Ureter (tissue), 1 donor: Measurements from ENCODE around the gene GRK7. TPM values are rescaled to one million over a fixed set of nuclear protein-coding genes. Genes with fewer than 3 reads are reported as not detected.

ENCODE experiments used
- DNase-seq: peaks from one replicate; pipeline ENCODE4 v3.0.0-alpha.2; 2020; ENCODE audit warnings: low spot score
- total RNA-seq: library from RNA; stranded (reverse); gene quantifications from one replicate; pipeline ENCODE4 v1.2.4, GENCODE V29; 2023
- donor health status: DM: yes; HTN: yes; CAD: no.

GRK7 gene
- not detected for total RNA-seq

GRCh38 chr3:141763088-141763750 lies at the start of gene GRK7:
Gene GRK7, plus strand, starts transcription at chr3:141763408. Its CDS starts 14,877 bp downstream, at chr3:141778285.
- DNase-seq, result no peak

GRCh38 chr3:141714671-141715070 lies 48.5 kb upstream of the GRK7 start:
- DNase-seq, result no peak

GRCh38 chr3:141722081-141722480 lies 41.1 kb upstream of the GRK7 start:
- no peak for DNase-seq

- no peak for DNase-seq
Observed at GRCh38 chr3:141722648-141723047, 40.6 kb upstream of the GRK7 start.

GRCh38 chr3:141723255-141723654 lies 40.0 kb upstream of the GRK7 start:
- DNase-seq, result no peak

- no peak for DNase-seq
Observed at GRCh38 chr3:141724186-141724585, 39.0 kb upstream of the GRK7 start.

GRCh38 chr3:141725036-141725435 lies 38.2 kb upstream of the GRK7 start:
- DNase-seq, result no peak

GRCh38 chr3:141726483-141726882 lies 36.7 kb upstream of the GRK7 start:
- no peak for DNase-seq

- DNase-seq, result no peak
Observed at GRCh38 chr3:141728355-141728892, 34.8 kb upstream of the GRK7 start.

- DNase-seq, result no peak
Observed at GRCh38 chr3:141729240-141729639, 34.0 kb upstream of the GRK7 start.

GRCh38 chr3:141735176-141735575 lies 28.0 kb upstream of the GRK7 start:
- DNase-seq, result no peak

- no peak for DNase-seq
Observed at GRCh38 chr3:141735770-141736465, 27.3 kb upstream of the GRK7 start.

- DNase-seq, result no peak
Observed at GRCh38 chr3:141737093-141737492, 26.1 kb upstream of the GRK7 start.

GRCh38 chr3:141737678-141738021 lies 25.6 kb upstream of the GRK7 start:
- no peak for DNase-seq

GRCh38 chr3:141738022-141738890 lies 25.0 kb upstream of the GRK7 start, which contains the start of gene RNF7:
Gene RNF7, plus strand, starts transcription at chr3:141738298. Its CDS starts 44 bp downstream, at chr3:141738342.
- DNase-seq, result peak; percentile 96

- no peak for DNase-seq
Observed at GRCh38 chr3:141738891-141739363, 24.3 kb upstream of the GRK7 start.

GRCh38 chr3:141739731-141740130 lies 23.5 kb upstream of the GRK7 start:
- no peak for DNase-seq

GRCh38 chr3:141740349-141740748 lies 22.9 kb upstream of the GRK7 start:
- no peak for DNase-seq

- no peak for DNase-seq
Observed at GRCh38 chr3:141743305-141743704, 19.9 kb upstream of the GRK7 start.

- no peak for DNase-seq
Observed at GRCh38 chr3:141746962-141747361, 16.2 kb upstream of the GRK7 start.

- DNase-seq, result no peak
Observed at GRCh38 chr3:141753399-141753798, 9.8 kb upstream of the GRK7 start.

- no peak for DNase-seq
Observed at GRCh38 chr3:141754032-141754431, 9.2 kb upstream of the GRK7 start.
